HepG2 (cell line): Measurements from ENCODE around the gene PPP1R9A. TPM values are rescaled to one million over a fixed set of nuclear protein-coding genes. Genes with fewer than 3 reads are reported as not detected.

ENCODE experiments used
- ATAC-seq: fragments of 200-7000 bp; cut with Tn5 transposase; 3 replicates; pipeline ENCODE4 v1.9.1; 2020; ENCODE audit warnings: mild to moderate bottlenecking, moderate library complexity
- BruUV-seq: library from RNA; stranded (reverse); fragments of 400-500 nt; replicated peaks from 2 replicates; lab custom pipeline; 2021; lab: Mats Ljungman, UMichigan
- CTCF ChIA-PET: fragments of 300-600 bp; formaldehyde crosslinking; extraction: SDS; loops from one replicate; lab custom pipeline; 2021; ENCODE audit warnings: low total read pairs, inconsistent platforms, low intra/inter-chr PET ratio; lab: Yijun Ruan, JAX
- POLR2A ChIA-PET: fragments of 350-600 bp; sonication (Branson Sonifier 250); formaldehyde crosslinking; loops from one replicate; lab custom pipeline; 2020; ENCODE audit warnings: antibody characterized with exemption, inconsistent platforms; lab: Yijun Ruan, JAX
- DNase-seq: peaks from one replicate; pipeline ENCODE4 v3.0.0-alpha.2; 2015; ENCODE audit warnings: low spot score
- FAIRE-seq: peaks from 3 replicates; lab custom pipeline; 2011; peaks lifted over from hg19 to GRCh38; lab: Jason Lieb, UNC
- H2AFZ ChIP-seq: one replicate; pipeline ENCODE4 v1.6.1; 2011; ENCODE audit warnings: low read length, inconsistent platforms
- H3K27ac ChIP-seq: fragments of 300-600 bp; 3 replicates; pipeline ENCODE4 v1.8.0; 2011; ENCODE audit warnings: mixed run types, mild to moderate bottlenecking, mixed read lengths, low read length, inconsistent platforms; ENCODE audit not compliant: insufficient read depth; ENCODE audit errors: extremely low read length
- H3K27me3 ChIP-seq, 2 experiments: fragments of 200-600 bp in 1 of 2; 2 replicates in 1 of 2; 3 replicates in 1 of 2; pipeline versions ENCODE4 v1.6.0 to v1.8.0; 2011; ENCODE audit warnings: low read length in 2 of 2, mild to moderate bottlenecking in 2 of 2, moderate library complexity in 2 of 2, inconsistent platforms in 1 of 2; ENCODE audit not compliant: insufficient read depth in 2 of 2, control insufficient read depth in 1 of 2
- H3K36me3 ChIP-seq, 2 experiments: fragments of 200-600 bp in 1 of 2; replicated peaks in 1 of 2; 2 replicates in 1 of 2; 3 replicates in 1 of 2; pipeline versions ENCODE4 v1.5.1 to v1.8.0; 2011; ENCODE audit warnings: low read length in 2 of 2, inconsistent platforms in 1 of 2; ENCODE audit not compliant: insufficient read depth in 2 of 2, control insufficient read depth in 1 of 2
- H3K4me1 ChIP-seq: 2 replicates; pipeline ENCODE4 v1.5.1; 2012; ENCODE audit warnings: low read length, inconsistent platforms; ENCODE audit not compliant: insufficient read depth
- H3K4me2 ChIP-seq: 2 replicates; pipeline ENCODE4 v1.6.0; 2011; ENCODE audit warnings: low read depth, low read length, inconsistent platforms
- H3K4me3 ChIP-seq, 3 experiments: fragments of 200-600 bp in 1 of 3; sonication (generic), shearing (Covaris generic) in 1 of 3; replicated peaks in 1 of 3; 2 replicates each; pipeline ENCODE4 v1.5.1; 2011 to 2016; ENCODE audit warnings: low read length in 3 of 3, inconsistent platforms in 2 of 3, low read depth in 2 of 3, mild to moderate bottlenecking in 2 of 3, control low read depth in 1 of 3, mixed read lengths in 1 of 3; ENCODE audit not compliant: insufficient read depth in 1 of 3
- H3K79me2 ChIP-seq: one replicate; pipeline ENCODE4 v1.6.1; 2011; ENCODE audit warnings: low read length, inconsistent platforms; ENCODE audit not compliant: insufficient read depth
- H3K9ac ChIP-seq: 2 replicates; pipeline ENCODE4 v1.6.0; 2011; ENCODE audit warnings: mild to moderate bottlenecking, low read depth, low read length, inconsistent platforms; ENCODE audit not compliant: insufficient read depth
- H3K9me3 ChIP-seq: 2 replicates; pipeline ENCODE4 v1.5.1; 2012; ENCODE audit warnings: mild to moderate bottlenecking, low read length
- H4K20me1 ChIP-seq: 2 replicates; pipeline ENCODE4 v1.6.0; 2011; ENCODE audit warnings: inconsistent platforms, mild to moderate bottlenecking, low read length, moderate library complexity; ENCODE audit not compliant: insufficient read depth
- ATM ChIP-seq: fragments of 450-650 bp; IDR thresholded peaks from 2 replicates; pipeline ENCODE4 v1.7.1; 2017; ENCODE audit warnings: mild to moderate bottlenecking, borderline replicate concordance
- JUN ChIP-seq: sonication (generic); formaldehyde crosslinking; IDR thresholded peaks from 2 replicates; pipeline ENCODE4 v1.4.0; 2020; ENCODE audit warnings: mild to moderate bottlenecking, missing genetic modification reagents
- MTA1 ChIP-seq: sonication (generic); formaldehyde crosslinking; IDR thresholded peaks from 2 replicates; pipeline ENCODE4 v1.4.0; 2020; ENCODE audit warnings: missing genetic modification reagents, mild to moderate bottlenecking, borderline replicate concordance
- NFYB ChIP-seq: sonication (generic); formaldehyde crosslinking; IDR thresholded peaks from 2 replicates; pipeline ENCODE4 v1.4.0; 2020; ENCODE audit warnings: missing genetic modification reagents
- PHF21A ChIP-seq: sonication (generic); formaldehyde crosslinking; IDR thresholded peaks from 2 replicates; pipeline ENCODE4 v1.5.0; 2020; ENCODE audit warnings: mild to moderate bottlenecking, missing genetic modification reagents
- PREB ChIP-seq: sonication (generic); formaldehyde crosslinking; IDR thresholded peaks from 2 replicates; pipeline ENCODE4 v1.4.0; 2020; ENCODE audit warnings: missing genetic modification reagents
- RELA ChIP-seq: sonication (generic); formaldehyde crosslinking; IDR thresholded peaks from 2 replicates; pipeline ENCODE4 v1.4.0; 2020; ENCODE audit warnings: missing genetic modification reagents
- REPIN1 ChIP-seq: sonication (generic); formaldehyde crosslinking; IDR thresholded peaks from 2 replicates; pipeline ENCODE4 v1.8.0; 2022; ENCODE audit warnings: missing genetic modification reagents, low read depth, mild to moderate bottlenecking, borderline replicate concordance
- SRSF9 ChIP-seq: fragments of 200-400 bp; formaldehyde crosslinking; IDR thresholded peaks from 2 replicates; pipeline ENCODE4 v1.6.1; 2018; ENCODE audit warnings: borderline replicate concordance, mild to moderate bottlenecking, low read depth, low read length; ENCODE audit not compliant: insufficient read depth, poor library complexity, severe bottlenecking
- TBL1XR1 ChIP-seq: fragments of 150-350 bp; IDR thresholded peaks from 2 replicates; pipeline ENCODE4 v1.6.1; 2014; ENCODE audit warnings: borderline replicate concordance, low read length; ENCODE audit not compliant: partially characterized antibody
- TCF12 ChIP-seq, 2 experiments: fragments of 450-650 bp in 1 of 2; sonication (generic) in 1 of 2; formaldehyde crosslinking in 1 of 2; IDR thresholded peaks; 2 replicates each; pipeline versions ENCODE4 v1.6.1 to v1.8.0; 2017 to 2022; ENCODE audit warnings: antibody characterized with exemption in 1 of 2, mild to moderate bottlenecking in 1 of 2, missing genetic modification reagents in 1 of 2, moderate library complexity in 1 of 2
- ZNF260 ChIP-seq: sonication (generic); formaldehyde crosslinking; IDR thresholded peaks from 2 replicates; pipeline ENCODE4 v1.4.0; 2020; ENCODE audit warnings: missing genetic modification reagents, low read depth, mild to moderate bottlenecking, borderline replicate concordance
- ZNF615 ChIP-seq: sonication (generic); formaldehyde crosslinking; IDR thresholded peaks from 2 replicates; pipeline ENCODE4 v1.5.0; 2020; ENCODE audit warnings: mild to moderate bottlenecking, missing genetic modification reagents, borderline replicate concordance
- ZSCAN21 ChIP-seq: sonication (generic); formaldehyde crosslinking; IDR thresholded peaks from 2 replicates; pipeline ENCODE4 v1.8.0; 2022; ENCODE audit warnings: mild to moderate bottlenecking, missing genetic modification reagents, moderate library complexity, borderline replicate concordance
- ZSCAN5A ChIP-seq: sonication (generic); formaldehyde crosslinking; IDR thresholded peaks from 2 replicates; pipeline ENCODE4 v1.8.0; 2022; ENCODE audit warnings: mild to moderate bottlenecking, missing genetic modification reagents, borderline replicate concordance
- WGBS: methylation state at CpG from one replicate; pipeline ENCODE4 v1.1.6; 2017; ENCODE audit warnings: low lambda C conversion rate; 5-methylcytosine and 5-hydroxymethylcytosine counted together
- in situ Hi-C: cut with HindIII; loops from 2 replicates; pipeline ENCODE4 v1.10.0; 2017; ENCODE audit warnings: low pct_unique_long_range_greater_than_20kb; ENCODE audit not compliant: extremely low pct_ligation_motif_present
- intact Hi-C: fragments of 100-400 bp; cut with micrococcal nuclease; formaldehyde crosslinking; loops from one replicate; pipeline ENCODE4 v1.10.0; 2022; ENCODE audit not compliant: unreplicated experiment
- polyA plus RNA-seq, 8 experiments: library from polyadenylated mRNA; depleted of rRNA in 3 of 8; stranded (reverse) in 7 of 8; unstranded in 1 of 8; fragments of >200 nt; fragmentation: Illumina TruSeq in 4 of 8; extraction: Trizol in 4 of 8; gene quantifications; 2 replicates each; pipeline versions ENCODE4 v1.2.1 to v1.2.3, GENCODE V29; 2011 to 2016; ENCODE audit warnings: low read depth in 4 of 8, missing spikeins in 1 of 8, mixed read lengths in 1 of 8; ENCODE audit not compliant: insufficient read depth in 1 of 8
- total RNA-seq, 5 experiments: library from RNA; depleted of rRNA; stranded (reverse); fragments of >200 nt; fragmentation: Illumina TruSeq; extraction: Trizol; gene quantifications; 2 replicates each; pipeline ENCODE4 v1.2.3, GENCODE V29; 2016; ENCODE audit warnings: low read depth in 1 of 5
- TF ChIP-seq, protein P1 (sequence below): sonication (generic); formaldehyde crosslinking; IDR thresholded peaks from 2 replicates; pipeline ENCODE4 v1.4.0; 2020; ENCODE audit warnings: missing genetic modification reagents

PPP1R9A gene
- total and polyA plus RNA-seq, 2 of the 13 experiments (the other 11 are each of a cell fraction or from before 2014, with no cell fraction given), result 11.4 to 31.9 TPM

- TF ChIP-seq, protein P1, sequence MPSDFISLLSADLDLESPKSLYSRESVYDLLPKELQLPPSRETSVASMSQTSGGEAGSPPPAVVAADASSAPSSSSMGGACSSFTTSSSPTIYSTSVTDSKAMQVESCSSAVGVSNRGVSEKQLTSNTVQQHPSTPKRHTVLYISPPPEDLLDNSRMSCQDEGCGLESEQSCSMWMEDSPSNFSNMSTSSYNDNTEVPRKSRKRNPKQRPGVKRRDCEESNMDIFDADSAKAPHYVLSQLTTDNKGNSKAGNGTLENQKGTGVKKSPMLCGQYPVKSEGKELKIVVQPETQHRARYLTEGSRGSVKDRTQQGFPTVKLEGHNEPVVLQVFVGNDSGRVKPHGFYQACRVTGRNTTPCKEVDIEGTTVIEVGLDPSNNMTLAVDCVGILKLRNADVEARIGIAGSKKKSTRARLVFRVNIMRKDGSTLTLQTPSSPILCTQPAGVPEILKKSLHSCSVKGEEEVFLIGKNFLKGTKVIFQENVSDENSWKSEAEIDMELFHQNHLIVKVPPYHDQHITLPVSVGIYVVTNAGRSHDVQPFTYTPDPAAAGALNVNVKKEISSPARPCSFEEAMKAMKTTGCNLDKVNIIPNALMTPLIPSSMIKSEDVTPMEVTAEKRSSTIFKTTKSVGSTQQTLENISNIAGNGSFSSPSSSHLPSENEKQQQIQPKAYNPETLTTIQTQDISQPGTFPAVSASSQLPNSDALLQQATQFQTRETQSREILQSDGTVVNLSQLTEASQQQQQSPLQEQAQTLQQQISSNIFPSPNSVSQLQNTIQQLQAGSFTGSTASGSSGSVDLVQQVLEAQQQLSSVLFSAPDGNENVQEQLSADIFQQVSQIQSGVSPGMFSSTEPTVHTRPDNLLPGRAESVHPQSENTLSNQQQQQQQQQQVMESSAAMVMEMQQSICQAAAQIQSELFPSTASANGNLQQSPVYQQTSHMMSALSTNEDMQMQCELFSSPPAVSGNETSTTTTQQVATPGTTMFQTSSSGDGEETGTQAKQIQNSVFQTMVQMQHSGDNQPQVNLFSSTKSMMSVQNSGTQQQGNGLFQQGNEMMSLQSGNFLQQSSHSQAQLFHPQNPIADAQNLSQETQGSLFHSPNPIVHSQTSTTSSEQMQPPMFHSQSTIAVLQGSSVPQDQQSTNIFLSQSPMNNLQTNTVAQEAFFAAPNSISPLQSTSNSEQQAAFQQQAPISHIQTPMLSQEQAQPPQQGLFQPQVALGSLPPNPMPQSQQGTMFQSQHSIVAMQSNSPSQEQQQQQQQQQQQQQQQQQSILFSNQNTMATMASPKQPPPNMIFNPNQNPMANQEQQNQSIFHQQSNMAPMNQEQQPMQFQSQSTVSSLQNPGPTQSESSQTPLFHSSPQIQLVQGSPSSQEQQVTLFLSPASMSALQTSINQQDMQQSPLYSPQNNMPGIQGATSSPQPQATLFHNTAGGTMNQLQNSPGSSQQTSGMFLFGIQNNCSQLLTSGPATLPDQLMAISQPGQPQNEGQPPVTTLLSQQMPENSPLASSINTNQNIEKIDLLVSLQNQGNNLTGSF (CRISPR knock-in tag), result no peak
- TF ChIP-seq ZSCAN21 (CRISPR knock-in tag) (no peak), RELA (no peak), PHF21A (CRISPR knock-in tag) (no peak), ZNF615 (CRISPR knock-in tag) (no peak), MTA1 (CRISPR knock-in tag) (no peak), PREB (no peak)
Measured at GRCh38 chr7:95279417-95279816, 372.0 kb downstream of the PPP1R9A start (continued).

GRCh38 chr7:95286096-95286495 is 378.7 kb downstream of the PPP1R9A start:
- Histone ChIP-seq H3K4me1 (no peaks in the 10 kb centered on the region), H2AFZ (no peak overlapping the region), H3K4me2 (no peak overlapping the region), H3K4me3 (no peak overlapping the region), H3K79me2 (no peaks in the 10 kb centered on the region), H4K20me1 (no peaks in the 10 kb centered on the region), H3K36me3 (peaks cover 3 to 14% of the 10 kb centered on the region in 2 experiments; a peak in 4 of 5 replicates), H3K9ac (no peak overlapping the region), H3K27ac (no peak overlapping the region), H3K27me3 (no peaks in the 10 kb centered on the region), H3K9me3 (no peaks in the 10 kb centered on the region)
- intact Hi-C loops, result no loop called here
- ChIA-PET CTCF (no interaction called here), POLR2A (no interaction called here)
- in situ Hi-C loops, result no loop called here
- no peak for ATAC-seq
- BruUV-seq, result no TSS peak
- WGBS, result 98% methylated on average over 2 of the region's 2 CpGs
- no peak for FAIRE-seq
- DNase-seq, result no peak
- TF ChIP-seq ZSCAN5A (CRISPR knock-in tag), result no peak
- TF ChIP-seq ATM, result no peak
- no peak for TF ChIP-seq TBL1XR1
- no peak for TF ChIP-seq TCF12 (IDR thresholded peaks at IDR 0.05)
- no peak for TF ChIP-seq TCF12 (CRISPR knock-in tag; IDR thresholded peaks at IDR 0.05)
- TF ChIP-seq NFYB (CRISPR knock-in tag), result no peak
- TF ChIP-seq ZNF260 (CRISPR knock-in tag), result no peak
- TF ChIP-seq REPIN1 (CRISPR knock-in tag), result no peak
- no peak for TF ChIP-seq SRSF9
- TF ChIP-seq JUN (CRISPR knock-in tag), result no peak
